MM.1S (cell line): ENCODE data around the gene KAZALD1.

Experiments
- DNase-seq: peaks from one replicate; pipeline ENCODE4 v3.0.0-alpha.2; 2015
- H2AFZ ChIP-seq: fragments of 300-600 bp; sonication (generic); 2 replicates; pipeline ENCODE4 v1.6.0; 2016; ENCODE audit warnings: antibody characterized with exemption, low read length
- H3F3A ChIP-seq: fragments of 300-600 bp; sonication (generic); 2 replicates; pipeline ENCODE4 v1.6.1; 2016; ENCODE audit warnings: mild to moderate bottlenecking, antibody characterized with exemption, low read length, moderate library complexity, mixed read lengths; ENCODE audit not compliant: insufficient read depth
- H3K27ac ChIP-seq: fragments of 300-600 bp; sonication (generic); 2 replicates; pipeline ENCODE4 v1.5.1; 2016; ENCODE audit warnings: mild to moderate bottlenecking, low read length
- H3K27me3 ChIP-seq: fragments of 300-600 bp; sonication (generic); replicated peaks from 2 replicates; pipeline ENCODE4 v1.6.0; 2016; ENCODE audit warnings: low read length; ENCODE audit not compliant: insufficient read depth
- H3K36me3 ChIP-seq: fragments of 300-600 bp; sonication (generic); replicated peaks from 2 replicates; pipeline ENCODE4 v1.6.1; 2016; ENCODE audit warnings: mild to moderate bottlenecking, low read length, mixed read lengths; ENCODE audit not compliant: insufficient read depth
- H3K4me1 ChIP-seq: fragments of 300-600 bp; sonication (generic); 2 replicates; pipeline ENCODE4 v1.6.1; 2016; ENCODE audit warnings: low read length, mixed read lengths
- H3K4me2 ChIP-seq: fragments of 300-600 bp; sonication (generic); 2 replicates; pipeline ENCODE4 v1.6.0; 2016; ENCODE audit warnings: low read depth, low read length
- H3K4me3 ChIP-seq: fragments of 300-600 bp; sonication (generic); 2 replicates; pipeline ENCODE4 v1.5.1; 2016; ENCODE audit warnings: low read length, mixed read lengths
- H3K79me2 ChIP-seq: fragments of 300-600 bp; sonication (generic); 2 replicates; pipeline ENCODE4 v1.6.1; 2016; ENCODE audit warnings: mixed run types, low read length, mixed read lengths
- H3K9ac ChIP-seq: fragments of 300-600 bp; sonication (generic); 2 replicates; pipeline ENCODE4 v1.6.1; 2016; ENCODE audit warnings: low read length, mixed read lengths
- H3K9me2 ChIP-seq: fragments of 300-600 bp; sonication (generic); replicated peaks from 2 replicates; pipeline ENCODE4 v1.6.1; 2016; ENCODE audit warnings: mild to moderate bottlenecking, low read length, mixed read lengths; ENCODE audit not compliant: insufficient read depth
- H3K9me3 ChIP-seq: fragments of 300-600 bp; sonication (generic); replicated peaks from 2 replicates; pipeline ENCODE4 v1.6.1; 2016; ENCODE audit warnings: mild to moderate bottlenecking, low read length, mixed read lengths; ENCODE audit not compliant: insufficient read depth
- H4K20me1 ChIP-seq: fragments of 300-600 bp; sonication (generic); 2 replicates; pipeline ENCODE4 v1.6.1; 2016; ENCODE audit warnings: mild to moderate bottlenecking, low read length, moderate library complexity, mixed read lengths; ENCODE audit not compliant: insufficient read depth
- CTCF ChIP-seq: fragments of 300-600 bp; sonication (generic); IDR thresholded peaks from 2 replicates; pipeline ENCODE4 v1.5.1; 2016; ENCODE audit warnings: antibody characterized with exemption, low read length, mixed read lengths
- EZH2 ChIP-seq: fragments of 300-600 bp; sonication (generic); optimal IDR thresholded peaks from 2 replicates; pipeline ENCODE3; 2017; ENCODE audit warnings: low read depth, mild to moderate bottlenecking, antibody characterized with exemption, low read length, mixed read lengths
- EZH2phosphoT487 ChIP-seq: fragments of 300-600 bp; sonication (generic); IDR thresholded peaks from 2 replicates; pipeline ENCODE4 v1.6.1; 2018; ENCODE audit warnings: antibody characterized with exemption, low read length

Gene KAZALD1

GRCh38 chr10:101036726-101037125 lies 25.1 kb upstream of the KAZALD1 start:
- 0 out of 2 replicates have a peak, but pooled peaks cover under 1% of the 10 kb centered on the region for H3F3A ChIP-seq
- no peak overlapping the region for H3K4me3 ChIP-seq
- no peak overlapping the region for H3K27ac ChIP-seq
- H3K27me3 ChIP-seq: peaks cover 37% of the 10 kb centered on the region
- no peaks in the 10 kb centered on the region for H4K20me1 ChIP-seq
- H2AFZ ChIP-seq: no peak overlapping the region
- H3K79me2 ChIP-seq: no peaks in the 10 kb centered on the region
- DNase-seq: no peak
- no peaks in the 10 kb centered on the region for H3K36me3 ChIP-seq
- no peak for TF ChIP-seq CTCF
- TF ChIP-seq EZH2phosphoT487: no peak
- no peak for TF ChIP-seq EZH2
- no peaks in the 10 kb centered on the region for H3K9me2 ChIP-seq
- no peak overlapping the region for H3K4me2 ChIP-seq
- H3K4me1 ChIP-seq: peaks cover 8% of the 10 kb centered on the region
- no peak overlapping the region for H3K9ac ChIP-seq
- no peaks in the 10 kb centered on the region for H3K9me3 ChIP-seq

GRCh38 chr10:101038484-101038883 lies 23.3 kb upstream of the KAZALD1 start:
- H3K79me2 ChIP-seq: no peaks in the 10 kb centered on the region
- no peak overlapping the region for H3K4me3 ChIP-seq
- no peaks in the 10 kb centered on the region for H4K20me1 ChIP-seq
- peaks cover 7% of the 10 kb centered on the region; the same call in 1 of the 2 replicates for H3F3A ChIP-seq
- H3K27ac ChIP-seq: no peak overlapping the region
- no peaks in the 10 kb centered on the region for H3K9me3 ChIP-seq
- H3K36me3 ChIP-seq: no peaks in the 10 kb centered on the region
- no peak overlapping the region for H2AFZ ChIP-seq
- no peak overlapping the region for H3K9ac ChIP-seq
- TF ChIP-seq EZH2 (no peak), CTCF (peak; percentile 22), EZH2phosphoT487 (no peak)
- peaks cover 20% of the 10 kb centered on the region for H3K27me3 ChIP-seq
- H3K4me1 ChIP-seq: peaks cover 17% of the 10 kb centered on the region
- H3K4me2 ChIP-seq: no peak overlapping the region
- DNase-seq: no peak
- H3K9me2 ChIP-seq: no peaks in the 10 kb centered on the region

GRCh38 chr10:101040061-101040460 lies 21.7 kb upstream of the KAZALD1 start:
- Histone ChIP-seq H3K36me3 (no peaks in the 10 kb centered on the region), H3K27me3 (peaks cover 12% of the 10 kb centered on the region), H3K9ac (no peak overlapping the region)

More at GRCh38 chr10:101040061-101040460, 21.7 kb upstream of the KAZALD1 start:
- Histone ChIP-seq H2AFZ (no peak overlapping the region), H3K27ac (no peak overlapping the region), H3K9me3 (no peaks in the 10 kb centered on the region), H3F3A (peaks cover 7% of the 10 kb centered on the region; the same call in 1 of the 2 replicates), H3K4me2 (no peak overlapping the region), H3K79me2 (no peaks in the 10 kb centered on the region), H3K4me1 (peaks cover 17% of the 10 kb centered on the region), H3K4me3 (no peak overlapping the region), H3K9me2 (no peaks in the 10 kb centered on the region), H4K20me1 (no peaks in the 10 kb centered on the region)
- DNase-seq: no peak
- TF ChIP-seq EZH2phosphoT487 (no peak), CTCF (no peak), EZH2 (no peak)
